Right atrium auricular region (tissue), 2 donors: Measurements from ENCODE around the gene VIPR1. TPM values are rescaled to one million over a fixed set of nuclear protein-coding genes. Genes with fewer than 3 reads are reported as not detected.
A peak's percentile ranks its signal among the peaks of the same experiment; 100 is the strongest.
"Not testable (repeated sequence)": the region's sequence is repeated elsewhere in the genome, so short reads cannot be mapped to it uniquely, and the experiment has no call there.

Experiments
- DNase-seq: peaks from one replicate; pipeline ENCODE4 v3.0.0-alpha.2; 2019; ENCODE audit warnings: low spot score
- H3K27ac ChIP-seq, 2 donors: fragments of 200-600 bp; sonication (generic); 1 replicate in 1 of 2; 2 replicates in 1 of 2; pipeline ENCODE4 v1.5.1; 2016 to 2019
- H3K27me3 ChIP-seq, 2 donors: fragments of 200-600 bp; sonication (generic); one replicate each; pipeline versions ENCODE4 v1.5.1 to v1.6.0; 2017 to 2019
- H3K36me3 ChIP-seq: fragments of 200-600 bp; sonication (generic); one replicate; pipeline ENCODE4 v1.5.1; 2016
- H3K4me1 ChIP-seq, 2 donors: fragments of 200-600 bp; sonication (generic); one replicate each; pipeline versions ENCODE4 v1.5.1 to v1.6.0; 2017 to 2019
- H3K4me3 ChIP-seq, 2 donors: fragments of 200-600 bp; sonication (generic); 1 replicate in 1 of 2; 2 replicates in 1 of 2; pipeline ENCODE4 v1.5.1; 2017 to 2019; ENCODE audit warnings: mild to moderate bottlenecking in 1 of 2, moderate library complexity in 1 of 2
- H3K9me3 ChIP-seq, 2 donors: fragments of 200-600 bp; sonication (generic); one replicate each; pipeline ENCODE4 v1.5.1; 2019
- CTCF ChIP-seq, 2 donors: fragments of 200-600 bp; sonication (generic); IDR thresholded peaks; one replicate each; pipeline ENCODE4 v1.5.1; 2019; ENCODE audit warnings: antibody characterized with exemption in 2 of 2
- total RNA-seq, 2 donors: library from RNA; depleted of rRNA; stranded (reverse); fragments of >200 nt; gene quantifications; one replicate each; pipeline ENCODE4 v1.1.0, GENCODE V29; 2016

Gene VIPR1
- total RNA-seq, 2 donors from 2014 or later, result 6.2 to 21.0 TPM

- Histone ChIP-seq H3K4me3 (no peak overlapping the region), H3K27ac (no peak overlapping the region), H3K27me3 (no peaks in the 10 kb centered on the region), H3K4me1 (peaks cover 0 to 7% of the 10 kb centered on the region in 2 donors), H3K9me3 (peaks cover 0 to 7% of the 10 kb centered on the region in 2 donors), H3K36me3 (peaks cover 51% of the 10 kb centered on the region)
- TF ChIP-seq CTCF (IDR thresholded peaks at IDR 0.05), result no peak
- no peak for DNase-seq
These were observed 67.2 kb downstream of the VIPR1 start for GRCh38 chr3:42569593-42570142.

- H3K27me3 ChIP-seq, result no peaks in the 10 kb centered on the region
- H3K4me1 ChIP-seq, result peaks cover 0 to 7% of the 10 kb centered on the region in 2 donors
- H3K4me3 ChIP-seq, result no peak overlapping the region
- H3K9me3 ChIP-seq, result peaks cover 0 to 14% of the 10 kb centered on the region in 2 donors
- peak in 1 of 2 donors; percentile 56 for TF ChIP-seq CTCF (IDR thresholded peaks at IDR 0.05)
- H3K27ac ChIP-seq, result no peak overlapping the region
- DNase-seq, result no peak
- H3K36me3 ChIP-seq, result peaks cover 32% of the 10 kb centered on the region
These were observed 69.8 kb downstream of the VIPR1 start for GRCh38 chr3:42572278-42572677.

- H3K27me3 ChIP-seq, result no peaks in the 10 kb centered on the region
- peaks cover 0 to under 1% of the 10 kb centered on the region in 2 donors for H3K4me1 ChIP-seq
- no peak overlapping the region for H3K27ac ChIP-seq
- peaks cover 19% of the 10 kb centered on the region for H3K36me3 ChIP-seq
- DNase-seq, result no peak
- TF ChIP-seq CTCF (IDR thresholded peaks at IDR 0.05), result no peak
- H3K4me3 ChIP-seq, result no peak overlapping the region
- H3K9me3 ChIP-seq, result peaks cover 0 to 14% of the 10 kb centered on the region in 2 donors
These were observed 72.8 kb downstream of the VIPR1 start for GRCh38 chr3:42575137-42575741.

- no peak for DNase-seq
- H3K4me3 ChIP-seq, result no peak overlapping the region
- TF ChIP-seq CTCF (IDR thresholded peaks at IDR 0.05), result no peak
These were observed 75.6 kb downstream of the VIPR1 start for GRCh38 chr3:42578054-42578453.

GRCh38 chr3:42579346-42579745 is 76.9 kb downstream of the VIPR1 start:
- H3K27ac ChIP-seq, H3K36me3 ChIP-seq, H3K4me3 ChIP-seq, H3K27me3 ChIP-seq, H3K9me3 ChIP-seq, DNase-seq: not testable (repeated sequence)
- H3K4me1 ChIP-seq, result peaks cover 0 to 20% of the 10 kb centered on the region in 2 donors

More at GRCh38 chr3:42578054-42578453, 75.6 kb downstream of the VIPR1 start:
- H3K27me3 ChIP-seq, result no peaks in the 10 kb centered on the region
- no peak overlapping the region for H3K27ac ChIP-seq
- H3K36me3 ChIP-seq, result peaks cover 15% of the 10 kb centered on the region
- H3K4me1 ChIP-seq, result peaks cover 0 to 20% of the 10 kb centered on the region in 2 donors
- peaks cover 0 to 14% of the 10 kb centered on the region in 2 donors for H3K9me3 ChIP-seq

- no peak for TF ChIP-seq CTCF (IDR thresholded peaks at IDR 0.05)
- no peaks in the 10 kb centered on the region for H3K9me3 ChIP-seq
These were observed 78.9 kb downstream of the VIPR1 start for GRCh38 chr3:42581400-42581708.

More at GRCh38 chr3:42581400-42581708, 78.9 kb downstream of the VIPR1 start:
- H3K4me3 ChIP-seq, result peak overlapping the region; percentile 95 to 97
- H3K36me3 ChIP-seq, result peaks cover 4% of the 10 kb centered on the region
- H3K27me3 ChIP-seq, result no peaks in the 10 kb centered on the region
- no peak for DNase-seq
- H3K4me1 ChIP-seq, result peaks cover 0 to 20% of the 10 kb centered on the region in 2 donors
- H3K27ac ChIP-seq, result peak overlapping the region; percentile 92 to 93
